Esophagus muscularis mucosa (tissue), 4 donors: Measurements from ENCODE around the gene NFIB. TPM values are rescaled to one million over a fixed set of nuclear protein-coding genes. Genes with fewer than 3 reads are reported as not detected.

Experiments used
- DNase-seq: peaks from one replicate; pipeline ENCODE4 v3.0.0-alpha.2; 2017; ENCODE audit errors: extremely low spot score
- H3K27ac ChIP-seq, 4 donors: fragments of 200-600 bp; sonication (generic); replicated peaks in 1 of 4; 1 replicate in 3 of 4; 2 replicates in 1 of 4; pipeline ENCODE4 v1.5.1; 2016 to 2019; ENCODE audit warnings: mild to moderate bottlenecking in 1 of 4
- H3K27me3 ChIP-seq, 4 donors: fragments of 200-600 bp; sonication (generic); one replicate each; pipeline versions ENCODE4 v1.5.1 to v1.6.0; 2016 to 2019
- H3K36me3 ChIP-seq, 4 donors: fragments of 200-600 bp; sonication (generic); one replicate each; pipeline ENCODE4 v1.5.1; 2016 to 2019
- H3K4me1 ChIP-seq, 4 donors: fragments of 200-600 bp; sonication (generic); one replicate each; pipeline ENCODE4 v1.5.1; 2016 to 2019
- H3K4me3 ChIP-seq, 4 donors: fragments of 200-600 bp; sonication (generic); 1 replicate in 2 of 4; 2 replicates in 2 of 4; pipeline ENCODE4 v1.5.1; 2016 to 2019; ENCODE audit warnings: mild to moderate bottlenecking in 4 of 4, moderate library complexity in 1 of 4
- H3K9me3 ChIP-seq, 4 donors: fragments of 200-600 bp; sonication (generic); 1 replicate in 3 of 4; 2 replicates in 1 of 4; pipeline ENCODE4 v1.5.1; 2016 to 2019
- EP300 ChIP-seq: sonication (generic); formaldehyde crosslinking; IDR thresholded peaks from one replicate; pipeline ENCODE4 v1.6.1; 2017; ENCODE audit warnings: antibody characterized with exemption
- POLR2A ChIP-seq: fragments of 450-650 bp; IDR thresholded peaks from one replicate; pipeline ENCODE4 v1.6.1; 2017; ENCODE audit warnings: antibody characterized with exemption, moderate library complexity, mild to moderate bottlenecking, low read depth
- POLR2AphosphoS5 ChIP-seq, 2 donors: sonication (generic); formaldehyde crosslinking; IDR thresholded peaks; one replicate each; pipeline ENCODE4 v1.6.1; 2017; ENCODE audit warnings: antibody characterized with exemption in 2 of 2
- WGBS: methylation state at CpG from one replicate; pipeline ENCODE4 v1.1.5; 2018; 5-methylcytosine and 5-hydroxymethylcytosine counted together
- intact Hi-C: fragments of 100-400 bp; cut with DNase I; formaldehyde crosslinking; loops from one replicate; pipeline ENCODE4 v1.15.1; 2023
- total RNA-seq, 4 donors: library from RNA; depleted of rRNA; stranded (reverse); fragments of >200 nt; gene quantifications; one replicate each; pipeline versions ENCODE4 v1.1.0 to v1.2.1, GENCODE V29; 2016
- TF ChIP-seq, protein P1 (sequence below), 3 experiments: fragments of 200-600 bp in 2 of 3; fragments of 450-650 bp in 1 of 3; sonication (generic) in 2 of 3; IDR thresholded peaks; one replicate each; pipeline ENCODE4 v1.5.1; 2017 to 2019; ENCODE audit warnings: antibody characterized with exemption in 3 of 3, mild to moderate bottlenecking in 2 of 3, moderate library complexity in 1 of 3

NFIB gene
- total RNA-seq, 4 donors from 2014 or later = 38.1 to 64.4 (median 55.8) TPM

DNA sequence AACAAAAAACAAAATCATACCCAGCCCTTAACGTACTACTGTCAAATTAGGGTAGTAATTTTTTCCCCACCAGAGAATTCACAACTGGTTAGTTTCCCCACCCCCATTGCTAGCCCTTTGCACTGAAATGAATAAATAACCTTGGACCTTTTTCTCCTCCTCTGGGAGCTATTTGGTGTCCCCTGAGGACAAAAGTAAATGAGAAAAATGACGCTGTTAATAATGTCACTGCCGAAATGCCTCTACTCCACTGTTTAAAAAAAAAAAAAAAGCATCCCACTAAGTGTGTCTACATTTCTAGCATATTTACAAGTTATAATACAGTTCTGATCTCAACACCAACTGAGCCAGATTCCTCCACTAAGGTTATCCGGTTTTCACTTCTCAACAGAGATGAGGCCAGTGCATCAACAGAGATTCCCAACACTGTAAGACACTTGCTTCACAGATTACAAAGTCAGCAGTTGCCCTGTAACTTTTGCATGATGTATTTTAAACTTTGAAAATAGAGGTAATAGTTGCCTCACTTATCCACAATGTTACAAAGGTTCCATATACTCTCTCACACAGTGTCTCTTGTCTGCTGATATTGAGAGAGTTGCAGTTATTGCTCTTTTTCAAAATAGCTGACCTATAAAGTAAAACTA is 5.1 kb upstream of the NFIB start:
- no peaks in the 10 kb centered on the region for H3K9me3 ChIP-seq
- H3K27me3 ChIP-seq = no peaks in the 10 kb centered on the region
- no peak for DNase-seq
- intact Hi-C loops = loop anchor here (5.0 kb wide), 2 partner anchors 33 to 287 kb away; no protein-coding TSS in a partner anchor
- H3K27ac ChIP-seq = peak overlapping the region; percentile 93 to 99 (median 98)
- H3K4me3 ChIP-seq = peak overlapping the region in 2 of 4 donors; percentile 8 to 10
- no peak for TF ChIP-seq POLR2AphosphoS5 (IDR thresholded peaks at IDR 0.05)
- TF ChIP-seq, protein P1, sequence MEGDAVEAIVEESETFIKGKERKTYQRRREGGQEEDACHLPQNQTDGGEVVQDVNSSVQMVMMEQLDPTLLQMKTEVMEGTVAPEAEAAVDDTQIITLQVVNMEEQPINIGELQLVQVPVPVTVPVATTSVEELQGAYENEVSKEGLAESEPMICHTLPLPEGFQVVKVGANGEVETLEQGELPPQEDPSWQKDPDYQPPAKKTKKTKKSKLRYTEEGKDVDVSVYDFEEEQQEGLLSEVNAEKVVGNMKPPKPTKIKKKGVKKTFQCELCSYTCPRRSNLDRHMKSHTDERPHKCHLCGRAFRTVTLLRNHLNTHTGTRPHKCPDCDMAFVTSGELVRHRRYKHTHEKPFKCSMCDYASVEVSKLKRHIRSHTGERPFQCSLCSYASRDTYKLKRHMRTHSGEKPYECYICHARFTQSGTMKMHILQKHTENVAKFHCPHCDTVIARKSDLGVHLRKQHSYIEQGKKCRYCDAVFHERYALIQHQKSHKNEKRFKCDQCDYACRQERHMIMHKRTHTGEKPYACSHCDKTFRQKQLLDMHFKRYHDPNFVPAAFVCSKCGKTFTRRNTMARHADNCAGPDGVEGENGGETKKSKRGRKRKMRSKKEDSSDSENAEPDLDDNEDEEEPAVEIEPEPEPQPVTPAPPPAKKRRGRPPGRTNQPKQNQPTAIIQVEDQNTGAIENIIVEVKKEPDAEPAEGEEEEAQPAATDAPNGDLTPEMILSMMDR (IDR thresholded peaks at IDR 0.05) = no peak
- no peak for TF ChIP-seq POLR2A
- TF ChIP-seq EP300 = no peak
- H3K4me1 ChIP-seq = peaks cover 28 to 69% (median 60%) of the 10 kb centered on the region in 4 donors
- 25% methylated on average over 4 of the region's 4 CpGs for WGBS
- no peaks in the 10 kb centered on the region for H3K36me3 ChIP-seq

DNA sequence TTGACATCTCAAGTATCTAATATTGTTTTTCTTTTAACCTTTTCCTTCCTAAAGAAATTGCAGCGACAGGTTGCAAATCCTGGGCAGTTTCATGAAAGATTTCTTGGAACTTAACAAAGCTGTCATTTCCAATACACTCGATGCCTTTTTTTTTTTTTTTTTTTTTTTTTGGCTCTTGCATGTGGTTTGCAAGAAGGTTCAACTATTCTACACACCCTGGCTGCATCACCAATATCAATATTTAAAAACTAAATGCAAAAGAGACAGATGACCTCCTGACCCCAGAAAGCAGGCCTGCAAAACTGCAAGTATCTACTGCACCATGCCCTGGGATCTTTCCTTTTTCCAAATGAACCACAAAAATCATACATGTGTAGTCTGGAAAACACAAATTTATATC is 4.4 kb upstream of the NFIB start:
- peak overlapping the region; percentile 93 to 99 (median 98) for H3K27ac ChIP-seq
- peak overlapping the region in 3 of 4 donors; percentile 8 to 85 (median 74) for H3K4me3 ChIP-seq
- no peaks in the 10 kb centered on the region for H3K27me3 ChIP-seq
- H3K9me3 ChIP-seq = no peaks in the 10 kb centered on the region
- peaks cover 22 to 64% (median 60%) of the 10 kb centered on the region in 4 donors for H3K4me1 ChIP-seq
- intact Hi-C loops = loop anchor here (5.0 kb wide), 2 partner anchors 34 to 286 kb away; no protein-coding TSS in a partner anchor
- H3K36me3 ChIP-seq = no peaks in the 10 kb centered on the region
- no peak for DNase-seq
- WGBS = 29% methylated on average over 2 of the region's 2 CpGs
- no peak for TF ChIP-seq POLR2A
- no peak for TF ChIP-seq EP300

DNA sequence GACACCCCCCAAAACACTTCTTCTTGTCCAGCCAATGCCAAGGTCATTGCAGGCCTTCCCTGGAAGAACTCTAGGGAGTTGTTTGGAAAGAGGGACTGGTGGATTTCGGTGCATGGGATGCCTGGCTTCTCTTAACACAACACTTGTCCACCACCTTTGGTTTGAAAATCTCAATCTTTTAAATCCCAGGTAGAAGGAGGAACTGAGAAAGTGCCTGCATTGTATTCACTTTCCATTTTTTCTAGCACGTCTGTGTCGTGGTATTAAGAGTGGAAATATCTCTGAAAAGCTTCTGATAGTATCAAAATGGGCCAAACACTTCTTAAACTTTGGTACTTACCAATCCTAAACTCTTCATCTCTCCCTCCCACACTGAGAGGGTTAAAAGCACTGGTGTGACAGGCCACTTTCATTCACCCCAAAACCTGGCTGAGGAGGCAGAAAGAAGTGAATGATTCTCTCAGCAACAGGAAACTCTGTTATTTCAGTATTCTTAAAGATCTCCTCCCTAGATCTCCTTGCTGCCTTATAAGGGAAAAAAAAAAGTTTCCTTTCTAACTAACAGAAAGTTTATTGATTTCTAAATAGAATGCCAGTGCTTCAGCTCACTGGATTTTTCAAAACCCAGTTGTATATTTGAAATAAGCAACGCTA is 3.9 kb upstream of the NFIB start:
- Histone ChIP-seq H3K4me1 (peaks cover 22 to 61% (median 60%) of the 10 kb centered on the region in 4 donors), H3K9me3 (no peaks in the 10 kb centered on the region), H3K27me3 (no peaks in the 10 kb centered on the region), H3K36me3 (no peaks in the 10 kb centered on the region), H3K27ac (peak overlapping the region; percentile 93 to 99 (median 98)), H3K4me3 (peak overlapping the region; percentile 74 to 88 (median 86))
- DNase-seq = no peak
- intact Hi-C loops = loop anchor here (5.0 kb wide), 2 partner anchors 35 to 285 kb away; no protein-coding TSS in a partner anchor
- 42% methylated on average over 4 of the region's 4 CpGs for WGBS
- TF ChIP-seq EP300 (no peak), POLR2A (no peak), POLR2AphosphoS5 (IDR thresholded peaks at IDR 0.05) (no peak)
- TF ChIP-seq, protein P1 (IDR thresholded peaks at IDR 0.05) = no peak

DNA sequence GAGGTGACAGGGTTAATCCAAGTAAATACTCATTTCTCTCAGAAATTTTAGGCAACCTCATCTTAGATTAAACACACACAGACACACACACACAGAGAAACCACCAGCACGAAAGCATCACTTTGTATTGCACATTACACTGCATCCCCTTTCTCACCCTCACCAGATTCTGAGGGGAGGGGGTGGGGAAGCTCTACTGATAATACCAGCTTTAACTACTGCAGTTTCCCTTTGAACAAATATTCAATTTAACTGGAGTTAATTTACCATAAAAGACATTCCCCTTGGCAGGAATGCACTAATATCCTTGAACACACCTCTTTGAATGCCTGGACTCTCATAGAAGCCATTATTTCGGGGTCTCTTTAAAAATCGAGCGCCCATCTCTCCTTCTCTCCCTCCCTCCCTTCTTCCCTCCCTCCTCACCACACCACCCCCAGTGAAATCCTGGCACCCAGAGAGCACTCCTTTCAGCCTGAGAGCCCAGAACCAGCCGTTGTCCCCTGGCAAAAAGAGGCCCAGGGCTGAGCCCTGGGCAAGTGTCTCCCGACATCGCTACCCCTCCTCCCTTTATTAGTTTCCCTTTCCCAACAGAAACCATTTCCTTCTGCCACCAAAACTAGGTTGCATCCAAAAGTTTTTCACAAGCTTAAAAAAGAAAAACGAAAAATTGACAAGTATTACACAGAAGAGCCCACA is 2.8 kb upstream of the NFIB start:
- Histone ChIP-seq H3K27ac (peak overlapping the region; percentile 93 to 99 (median 98)), H3K36me3 (no peaks in the 10 kb centered on the region), H3K9me3 (no peaks in the 10 kb centered on the region), H3K4me1 (peaks cover 22 to 65% (median 58%) of the 10 kb centered on the region in 4 donors), H3K27me3 (no peaks in the 10 kb centered on the region), H3K4me3 (peak overlapping the region; percentile 74 to 88 (median 86))
- intact Hi-C loops = loop anchor here (5.0 kb wide), 2 partner anchors 36 to 284 kb away; no protein-coding TSS in a partner anchor
- WGBS = 42% methylated on average over 8 of the region's 8 CpGs
- no peak for DNase-seq
- TF ChIP-seq, protein P1 (IDR thresholded peaks at IDR 0.05) = no peak
- TF ChIP-seq POLR2A (no peak), POLR2AphosphoS5 (IDR thresholded peaks at IDR 0.05) (no peak)
